Trophoblast cell (in vitro differentiated cells and primary cell): ENCODE measurements around the gene BBOX1.

Source experiments
- DNase-seq, 2 donors: peaks; one replicate each; pipeline ENCODE4 v3.0.0-alpha.2; 2016
- H2AFZ ChIP-seq: 2 replicates; pipeline ENCODE4 v1.6.1; 2013; ENCODE audit warnings: low read length, moderate library complexity, mild to moderate bottlenecking; ENCODE audit not compliant: insufficient read depth, poor library complexity
- H2AK5ac ChIP-seq: 2 replicates; pipeline ENCODE4 v1.6.1; 2013; ENCODE audit warnings: mild to moderate bottlenecking, low read length
- H2BK120ac ChIP-seq: 2 replicates; pipeline ENCODE4 v1.6.1; 2013; ENCODE audit warnings: low read length, mild to moderate bottlenecking, moderate library complexity; ENCODE audit not compliant: insufficient read depth, poor library complexity
- H2BK12ac ChIP-seq: 2 replicates; pipeline ENCODE4 v1.6.1; 2013; ENCODE audit warnings: mild to moderate bottlenecking, low read length, moderate library complexity
- H2BK5ac ChIP-seq: 2 replicates; pipeline ENCODE4 v1.6.1; 2013; ENCODE audit warnings: low read length, low read depth, moderate library complexity, mild to moderate bottlenecking; ENCODE audit not compliant: poor library complexity
- H3K14ac ChIP-seq: 2 replicates; pipeline ENCODE4 v1.6.1; 2013; ENCODE audit warnings: mild to moderate bottlenecking, low read length
- H3K18ac ChIP-seq: 2 replicates; pipeline ENCODE4 v1.6.1; 2013; ENCODE audit warnings: mild to moderate bottlenecking, low read length
- H3K23ac ChIP-seq: 2 replicates; pipeline ENCODE4 v1.6.1; 2013; ENCODE audit warnings: low read length
- H3K27ac ChIP-seq: 2 replicates; pipeline ENCODE4 v1.5.1; 2013; ENCODE audit warnings: low read depth, mild to moderate bottlenecking, inconsistent platforms, low read length, moderate library complexity
- H3K27me3 ChIP-seq: 2 replicates; pipeline ENCODE4 v1.6.1; 2013; ENCODE audit warnings: inconsistent platforms, mild to moderate bottlenecking, low read length, moderate library complexity; ENCODE audit not compliant: insufficient read depth
- H3K36me3 ChIP-seq, 2 experiments: 1 replicate in 1 of 2; 2 replicates in 1 of 2; pipeline ENCODE4 v1.6.1; 2013; ENCODE audit warnings: low read length in 2 of 2, mild to moderate bottlenecking in 2 of 2, moderate library complexity in 1 of 2; ENCODE audit not compliant: insufficient read depth in 2 of 2, control insufficient read depth in 1 of 2
- H3K4ac ChIP-seq: 2 replicates; pipeline ENCODE4 v1.6.1; 2013; ENCODE audit warnings: low read depth, mild to moderate bottlenecking, low read length, moderate library complexity
- H3K4me1 ChIP-seq, 2 experiments: 1 replicate in 1 of 2; 2 replicates in 1 of 2; pipeline ENCODE4 v1.6.1; 2013; ENCODE audit warnings: low read length in 2 of 2, mild to moderate bottlenecking in 2 of 2, moderate library complexity in 1 of 2; ENCODE audit not compliant: insufficient read depth in 2 of 2, control insufficient read depth in 1 of 2
- H3K4me2 ChIP-seq: 2 replicates; pipeline ENCODE4 v1.6.1; 2013; ENCODE audit warnings: inconsistent platforms, mild to moderate bottlenecking, low read length, moderate library complexity
- H3K4me3 ChIP-seq: 2 replicates; pipeline ENCODE4 v1.5.1; 2013; ENCODE audit warnings: mild to moderate bottlenecking, low read depth, low read length, inconsistent platforms
- H3K79me1 ChIP-seq: one replicate; pipeline ENCODE4 v1.6.1; 2013; ENCODE audit warnings: low read length
- H3K79me2 ChIP-seq: 2 replicates; pipeline ENCODE4 v1.6.1; 2013; ENCODE audit warnings: low read length, mild to moderate bottlenecking; ENCODE audit not compliant: control insufficient read depth, insufficient read depth, poor library complexity
- H3K9ac ChIP-seq: 2 replicates; pipeline ENCODE4 v1.6.1; 2013; ENCODE audit warnings: mild to moderate bottlenecking, low read length
- H3K9me3 ChIP-seq: 2 replicates; pipeline ENCODE4 v1.6.1; 2013; ENCODE audit warnings: low read depth, mild to moderate bottlenecking, control low read depth, inconsistent platforms, low read length; ENCODE audit not compliant: insufficient read depth
- H4K12ac ChIP-seq: 2 replicates; pipeline ENCODE4 v1.6.1; 2013; ENCODE audit warnings: low read depth, mild to moderate bottlenecking, low read length, moderate library complexity
- H4K8ac ChIP-seq: 2 replicates; pipeline ENCODE4 v1.6.1; 2013; ENCODE audit warnings: low read depth, mild to moderate bottlenecking, low read length, moderate library complexity
- H4K91ac ChIP-seq: one replicate; pipeline ENCODE4 v1.6.1; 2013; ENCODE audit warnings: low read depth, mild to moderate bottlenecking, low read length, moderate library complexity
- WGBS: extraction: QIAGEN DNeasy Blood & Tissue Kit; methylation state at CpG from one replicate; pipeline ENCODE4 v1.1.7; 2013; ENCODE audit warnings: missing lambda C conversion rate; ENCODE audit not compliant: insufficient read length, insufficient coverage; ENCODE audit errors: extremely low coverage; 5-methylcytosine and 5-hydroxymethylcytosine counted together

Gene BBOX1

DNA sequence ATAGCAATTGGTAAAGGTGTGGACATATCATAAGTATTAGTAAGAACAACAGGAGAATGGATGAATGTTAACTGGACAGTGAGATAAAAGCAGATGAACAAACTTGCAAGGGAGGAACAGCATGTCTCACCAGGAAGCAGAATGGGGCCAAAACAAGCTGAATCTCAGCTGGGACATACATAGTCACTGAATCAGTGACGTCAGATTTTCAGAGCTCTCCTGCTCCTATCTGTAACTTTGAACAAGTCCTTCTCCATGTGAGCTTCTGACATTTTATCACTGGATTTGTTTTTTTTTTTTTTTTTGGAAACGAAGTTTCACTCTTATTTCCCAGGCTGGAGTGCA is 118.7 kb downstream of the BBOX1 start:
- no peak overlapping the region for H3K14ac ChIP-seq
- no peak overlapping the region for H3K18ac ChIP-seq
- H2BK5ac ChIP-seq = no peak overlapping the region
- H3K4me2 ChIP-seq = no peak overlapping the region
- H2AK5ac ChIP-seq = no peak overlapping the region
- WGBS = no CpG with 5 or more reads among the region's 2 CpGs
- H2AFZ ChIP-seq = no peak overlapping the region
- peaks cover 0 to 2% of the 10 kb centered on the region in 2 experiments for H3K36me3 ChIP-seq
- no peak overlapping the region for H3K27ac ChIP-seq
- H4K12ac ChIP-seq = no peak overlapping the region
- no peak overlapping the region for H3K23ac ChIP-seq
- H4K8ac ChIP-seq = no peak overlapping the region
- no peaks in the 10 kb centered on the region for H3K79me1 ChIP-seq
- H3K9me3 ChIP-seq = peaks cover 3% of the 10 kb centered on the region
- H3K4ac ChIP-seq = no peak overlapping the region
- H3K4me3 ChIP-seq = no peak overlapping the region
- no peak overlapping the region for H4K91ac ChIP-seq
- no peak overlapping the region for H3K9ac ChIP-seq
- peak in 1 of 2 donors; percentile 6 for DNase-seq
- H3K4me1 ChIP-seq = no peaks in the 10 kb centered on the region
- H2BK120ac ChIP-seq = no peak overlapping the region
- H2BK12ac ChIP-seq = no peak overlapping the region
- no peaks in the 10 kb centered on the region for H3K27me3 ChIP-seq
- H3K79me2 ChIP-seq = no peaks in the 10 kb centered on the region

DNA sequence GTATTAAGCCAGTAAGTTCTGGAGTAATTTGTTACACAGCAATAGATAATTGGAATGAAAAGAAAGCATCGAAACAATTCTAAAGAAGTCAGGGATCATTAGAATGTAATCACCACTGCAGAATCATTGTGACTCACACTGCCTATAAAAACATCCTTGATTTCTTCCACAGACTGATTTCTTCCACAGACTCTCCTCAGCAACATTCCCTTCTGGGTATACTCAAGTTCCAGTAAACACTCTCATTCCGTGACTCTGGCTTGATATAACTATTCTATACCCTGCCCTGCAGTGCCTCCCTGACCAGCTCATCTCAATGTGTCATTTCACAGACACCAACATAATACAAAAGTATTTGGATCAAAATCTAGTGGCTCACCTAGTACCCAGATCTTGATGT is 120.5 kb downstream of the BBOX1 start:
- Histone ChIP-seq H3K79me2 (no peaks in the 10 kb centered on the region), H3K27me3 (no peaks in the 10 kb centered on the region), H3K9ac (no peak overlapping the region), H3K36me3 (peaks cover 0 to 2% of the 10 kb centered on the region in 2 experiments), H3K4ac (no peak overlapping the region), H4K91ac (no peak overlapping the region), H3K4me1 (no peaks in the 10 kb centered on the region), H2AK5ac (no peak overlapping the region), H2BK120ac (no peak overlapping the region), H3K9me3 (peaks cover 3% of the 10 kb centered on the region), H2BK12ac (no peak overlapping the region), H3K4me3 (no peak overlapping the region), H2AFZ (no peak overlapping the region), H4K12ac (no peak overlapping the region), H3K27ac (no peak overlapping the region), H2BK5ac (no peak overlapping the region), H3K4me2 (no peak overlapping the region), H3K18ac (no peak overlapping the region), H4K8ac (no peak overlapping the region), H3K23ac (no peak overlapping the region), H3K79me1 (no peaks in the 10 kb centered on the region), H3K14ac (no peak overlapping the region)
- no CpG with 5 or more reads among the region's 2 CpGs for WGBS
- no peak for DNase-seq

DNA sequence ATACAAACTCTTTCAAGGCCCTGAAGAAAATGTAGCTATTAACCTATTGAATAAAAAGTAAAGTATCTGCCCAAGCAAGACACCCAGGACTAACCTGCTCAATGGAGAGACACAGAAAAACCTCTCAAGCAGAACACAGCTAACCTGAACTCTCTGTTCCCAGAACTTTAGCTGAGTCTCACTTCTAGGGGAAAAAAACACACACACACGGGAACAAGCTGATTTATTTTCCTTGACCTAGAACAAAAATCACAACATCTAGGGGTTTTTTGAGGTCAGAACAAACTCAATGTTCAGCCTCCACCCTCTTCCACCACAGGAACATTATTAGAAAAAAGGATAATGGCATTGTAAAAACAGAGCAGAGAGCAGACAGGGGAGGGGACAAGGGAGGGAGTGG is 121.6 kb downstream of the BBOX1 start:
- Histone ChIP-seq H4K8ac (no peak overlapping the region), H3K79me1 (no peaks in the 10 kb centered on the region), H3K27me3 (no peaks in the 10 kb centered on the region), H3K9ac (no peak overlapping the region), H2BK120ac (no peak overlapping the region), H3K27ac (no peak overlapping the region), H4K91ac (no peak overlapping the region), H3K9me3 (peaks cover 3% of the 10 kb centered on the region), H2AK5ac (no peak overlapping the region), H2BK12ac (no peak overlapping the region), H3K18ac (no peak overlapping the region), H3K4me1 (no peaks in the 10 kb centered on the region), H2AFZ (no peak overlapping the region), H3K4me3 (no peak overlapping the region), H3K23ac (no peak overlapping the region), H3K4me2 (no peak overlapping the region), H3K79me2 (no peaks in the 10 kb centered on the region), H3K14ac (no peak overlapping the region), H2BK5ac (no peak overlapping the region), H3K4ac (no peak overlapping the region), H3K36me3 (peaks cover 0 to 2% of the 10 kb centered on the region in 2 experiments), H4K12ac (no peak overlapping the region)
- DNase-seq = no peak
- WGBS = no CpG with 5 or more reads among the region's 1 CpG

DNA sequence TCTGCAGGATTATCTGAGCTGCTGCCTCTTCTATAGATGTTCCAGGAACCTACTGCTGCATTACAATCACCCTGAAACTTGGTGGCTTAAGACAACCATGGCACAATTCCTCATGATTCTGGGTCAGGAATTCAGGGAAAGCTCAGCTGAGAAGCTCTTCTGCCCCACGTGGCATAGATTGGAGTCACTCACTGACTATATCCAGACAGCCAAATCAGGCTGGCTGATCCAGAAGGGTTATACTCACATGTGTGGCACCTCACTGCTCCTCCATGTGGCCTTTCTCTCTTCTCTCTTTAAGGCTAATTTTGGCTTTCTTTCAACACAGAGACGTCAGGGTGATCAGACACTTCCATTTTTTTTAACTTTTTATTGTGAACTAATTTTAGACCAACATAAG is 125.5 kb downstream of the BBOX1 start:
- Histone ChIP-seq H3K9me3 (no peaks in the 10 kb centered on the region), H3K18ac (no peak overlapping the region), H3K4me1 (no peaks in the 10 kb centered on the region), H3K4me2 (no peak overlapping the region), H2AFZ (no peak overlapping the region), H4K8ac (no peak overlapping the region), H4K12ac (no peak overlapping the region), H3K36me3 (no peaks in the 10 kb centered on the region), H2BK12ac (no peak overlapping the region), H3K79me2 (no peaks in the 10 kb centered on the region), H4K91ac (no peak overlapping the region), H3K27ac (no peak overlapping the region), H3K4me3 (no peak overlapping the region), H3K4ac (no peak overlapping the region), H2AK5ac (no peak overlapping the region), H3K79me1 (no peaks in the 10 kb centered on the region), H3K14ac (no peak overlapping the region), H3K23ac (no peak overlapping the region), H3K9ac (no peak overlapping the region), H2BK120ac (no peak overlapping the region), H2BK5ac (no peak overlapping the region), H3K27me3 (no peaks in the 10 kb centered on the region)
- WGBS = no CpG with 5 or more reads among the region's 2 CpGs
- DNase-seq = no peak
